Activated naive CD8-positive, alpha-beta T cell treated with anti-CD3 and anti-CD28 coated beads, Interleukin-2, amount 50 U/mL, for 24 hours (primary cell): ENCODE measurements around the gene SUMF1.
A peak's percentile ranks its signal among the peaks of the same experiment; 100 is the strongest.

Source experiments
- ATAC-seq: fragments of 150-1000 bp; cut with Tn5 transposase; one replicate; pipeline ENCODE4 v1.10.0; 2021
- DNase-seq: peaks from one replicate; pipeline ENCODE4 v3.0.0; 2021
- H3K27ac Mint-ChIP-seq: one replicate; pipeline ENCODE4 v1.8.0; 2021; ENCODE audit warnings: mild to moderate bottlenecking, mixed read lengths
- H3K27me3 Mint-ChIP-seq: one replicate; pipeline ENCODE4 v1.8.0; 2021; ENCODE audit warnings: mixed read lengths
- H3K36me3 Mint-ChIP-seq: one replicate; pipeline ENCODE4 v1.8.0; 2021; ENCODE audit warnings: low read depth, mixed read lengths
- H3K4me1 Mint-ChIP-seq: one replicate; pipeline ENCODE4 v1.8.0; 2021; ENCODE audit warnings: mixed read lengths
- H3K4me3 Mint-ChIP-seq: one replicate; pipeline ENCODE4 v1.8.0; 2021; ENCODE audit warnings: mild to moderate bottlenecking, moderate library complexity, mixed read lengths
- H3K9me3 Mint-ChIP-seq: one replicate; pipeline ENCODE4 v1.8.0; 2021; ENCODE audit warnings: mixed read lengths

The SUMF1 gene

GRCh38 chr3:4492208-4493013 lies 25.3 kb upstream of the SUMF1 start:
- Mint-ChIP-seq H3K4me1 (peaks cover 38% of the 10 kb centered on the region), H3K27ac (peak overlapping the region; percentile 91), H3K9me3 (no peaks in the 10 kb centered on the region), H3K36me3 (peaks cover 28% of the 10 kb centered on the region), H3K27me3 (peaks cover 7% of the 10 kb centered on the region), H3K4me3 (peak overlapping the region; percentile 92)
- DNase-seq (peak; percentile 48), ATAC-seq (peak; percentile 6)

GRCh38 chr3:4491855-4492207 lies 24.8 kb upstream of the SUMF1 start:
- ATAC-seq (no peak), DNase-seq (no peak)
- no peaks in the 10 kb centered on the region for H3K9me3 Mint-ChIP-seq
- H3K27ac Mint-ChIP-seq = no peak overlapping the region
- peaks cover 7% of the 10 kb centered on the region for H3K27me3 Mint-ChIP-seq
- H3K36me3 Mint-ChIP-seq = peaks cover 22% of the 10 kb centered on the region
- H3K4me1 Mint-ChIP-seq = peaks cover 34% of the 10 kb centered on the region
- H3K4me3 Mint-ChIP-seq = peak overlapping the region; percentile 92

GRCh38 chr3:4478261-4478660 lies 11.2 kb upstream of the SUMF1 start:
- no peak overlapping the region for H3K4me3 Mint-ChIP-seq
- H3K27ac Mint-ChIP-seq = no peak overlapping the region
- H3K9me3 Mint-ChIP-seq = no peaks in the 10 kb centered on the region
- DNase-seq = no peak
- peaks cover 22% of the 10 kb centered on the region for H3K4me1 Mint-ChIP-seq
- no peak for ATAC-seq
- H3K36me3 Mint-ChIP-seq = peaks cover 2% of the 10 kb centered on the region
- H3K27me3 Mint-ChIP-seq = peaks cover 15% of the 10 kb centered on the region

- H3K27me3 Mint-ChIP-seq = peaks cover 20% of the 10 kb centered on the region
- ATAC-seq = no peak
- peaks cover 2% of the 10 kb centered on the region for H3K36me3 Mint-ChIP-seq
- H3K9me3 Mint-ChIP-seq = no peaks in the 10 kb centered on the region
- H3K4me1 Mint-ChIP-seq = peaks cover 23% of the 10 kb centered on the region
- no peak overlapping the region for H3K27ac Mint-ChIP-seq
- no peak for DNase-seq
- H3K4me3 Mint-ChIP-seq = no peak overlapping the region
Measured at GRCh38 chr3:4476496-4476895, 9.4 kb upstream of the SUMF1 start.

GRCh38 chr3:4475804-4476203 lies 8.7 kb upstream of the SUMF1 start:
- ATAC-seq (no peak), DNase-seq (no peak)
- no peak overlapping the region for H3K27ac Mint-ChIP-seq
- H3K4me3 Mint-ChIP-seq = no peak overlapping the region
- peaks cover 2% of the 10 kb centered on the region for H3K36me3 Mint-ChIP-seq
- H3K4me1 Mint-ChIP-seq = peaks cover 27% of the 10 kb centered on the region
- H3K27me3 Mint-ChIP-seq = peaks cover 20% of the 10 kb centered on the region
- no peaks in the 10 kb centered on the region for H3K9me3 Mint-ChIP-seq

- peaks cover 27% of the 10 kb centered on the region for H3K4me1 Mint-ChIP-seq
- peaks cover 20% of the 10 kb centered on the region for H3K27me3 Mint-ChIP-seq
- ATAC-seq = peak; percentile 99
- H3K4me3 Mint-ChIP-seq = peak overlapping the region; percentile 63
- H3K27ac Mint-ChIP-seq = peak overlapping the region; percentile 81
- H3K36me3 Mint-ChIP-seq = peaks cover 2% of the 10 kb centered on the region
- peak; percentile 59 for DNase-seq
- no peaks in the 10 kb centered on the region for H3K9me3 Mint-ChIP-seq
Measured at GRCh38 chr3:4474683-4475490, 7.8 kb upstream of the SUMF1 start.

- Mint-ChIP-seq H3K27ac (no peak overlapping the region), H3K4me3 (no peak overlapping the region), H3K9me3 (no peaks in the 10 kb centered on the region), H3K27me3 (peaks cover 16% of the 10 kb centered on the region), H3K4me1 (peaks cover 27% of the 10 kb centered on the region), H3K36me3 (peaks cover 2% of the 10 kb centered on the region)
- DNase-seq (no peak), ATAC-seq (no peak)
Measured at GRCh38 chr3:4472766-4473165, 5.7 kb upstream of the SUMF1 start.

GRCh38 chr3:4472312-4472711 lies 5.2 kb upstream of the SUMF1 start:
- H3K27ac Mint-ChIP-seq = no peak overlapping the region
- peaks cover 16% of the 10 kb centered on the region for H3K27me3 Mint-ChIP-seq
- peaks cover 31% of the 10 kb centered on the region for H3K4me1 Mint-ChIP-seq
- DNase-seq = no peak
- ATAC-seq = no peak
- no peak overlapping the region for H3K4me3 Mint-ChIP-seq
- peaks cover 2% of the 10 kb centered on the region for H3K36me3 Mint-ChIP-seq
- no peaks in the 10 kb centered on the region for H3K9me3 Mint-ChIP-seq

- Mint-ChIP-seq H3K9me3 (no peaks in the 10 kb centered on the region), H3K4me1 (peaks cover 34% of the 10 kb centered on the region), H3K27ac (no peak overlapping the region), H3K27me3 (peaks cover 15% of the 10 kb centered on the region), H3K4me3 (no peak overlapping the region), H3K36me3 (peaks cover 2% of the 10 kb centered on the region)
- DNase-seq (no peak), ATAC-seq (no peak)
Measured at GRCh38 chr3:4471907-4472306, 4.8 kb upstream of the SUMF1 start.

GRCh38 chr3:4467522-4467867 lies 426 bp upstream of the SUMF1 start:
- H3K4me1 Mint-ChIP-seq = peaks cover 22% of the 10 kb centered on the region
- H3K27me3 Mint-ChIP-seq = no peaks in the 10 kb centered on the region
- peak overlapping the region; percentile 93 for H3K27ac Mint-ChIP-seq
- no peaks in the 10 kb centered on the region for H3K36me3 Mint-ChIP-seq
- H3K9me3 Mint-ChIP-seq = no peaks in the 10 kb centered on the region
- no peak for DNase-seq
- ATAC-seq = no peak
- peak overlapping the region; percentile 90 for H3K4me3 Mint-ChIP-seq

GRCh38 chr3:4464576-4464975 lies 2.5 kb downstream of the SUMF1 start:
- H3K27me3 Mint-ChIP-seq = no peaks in the 10 kb centered on the region
- no peak overlapping the region for H3K4me3 Mint-ChIP-seq
- peaks cover 25% of the 10 kb centered on the region for H3K4me1 Mint-ChIP-seq
- H3K9me3 Mint-ChIP-seq = no peaks in the 10 kb centered on the region
- no peak overlapping the region for H3K27ac Mint-ChIP-seq
- DNase-seq (no peak), ATAC-seq (no peak)
- no peaks in the 10 kb centered on the region for H3K36me3 Mint-ChIP-seq

GRCh38 chr3:4462369-4463040 lies 4.6 kb downstream of the SUMF1 start:
- Mint-ChIP-seq H3K36me3 (no peaks in the 10 kb centered on the region), H3K4me3 (no peak overlapping the region), H3K27ac (no peak overlapping the region), H3K9me3 (no peaks in the 10 kb centered on the region), H3K27me3 (no peaks in the 10 kb centered on the region), H3K4me1 (peaks cover 23% of the 10 kb centered on the region)
- no peak for ATAC-seq
- DNase-seq = no peak

- Mint-ChIP-seq H3K27me3 (no peaks in the 10 kb centered on the region), H3K36me3 (no peaks in the 10 kb centered on the region), H3K27ac (no peak overlapping the region), H3K9me3 (no peaks in the 10 kb centered on the region), H3K4me1 (peaks cover 18% of the 10 kb centered on the region), H3K4me3 (no peak overlapping the region)
- no peak for DNase-seq
- peak; percentile 52 for ATAC-seq
Measured at GRCh38 chr3:4461468-4462090, 5.5 kb downstream of the SUMF1 start.

- DNase-seq (no peak), ATAC-seq (no peak)
- Mint-ChIP-seq H3K9me3 (no peaks in the 10 kb centered on the region), H3K4me3 (no peak overlapping the region), H3K27me3 (no peaks in the 10 kb centered on the region), H3K27ac (no peak overlapping the region), H3K4me1 (peaks cover 9% of the 10 kb centered on the region), H3K36me3 (no peaks in the 10 kb centered on the region)
Measured at GRCh38 chr3:4460334-4460733, 6.7 kb downstream of the SUMF1 start.
